ENCODE results near the gene LRRIQ1.

DNA sequence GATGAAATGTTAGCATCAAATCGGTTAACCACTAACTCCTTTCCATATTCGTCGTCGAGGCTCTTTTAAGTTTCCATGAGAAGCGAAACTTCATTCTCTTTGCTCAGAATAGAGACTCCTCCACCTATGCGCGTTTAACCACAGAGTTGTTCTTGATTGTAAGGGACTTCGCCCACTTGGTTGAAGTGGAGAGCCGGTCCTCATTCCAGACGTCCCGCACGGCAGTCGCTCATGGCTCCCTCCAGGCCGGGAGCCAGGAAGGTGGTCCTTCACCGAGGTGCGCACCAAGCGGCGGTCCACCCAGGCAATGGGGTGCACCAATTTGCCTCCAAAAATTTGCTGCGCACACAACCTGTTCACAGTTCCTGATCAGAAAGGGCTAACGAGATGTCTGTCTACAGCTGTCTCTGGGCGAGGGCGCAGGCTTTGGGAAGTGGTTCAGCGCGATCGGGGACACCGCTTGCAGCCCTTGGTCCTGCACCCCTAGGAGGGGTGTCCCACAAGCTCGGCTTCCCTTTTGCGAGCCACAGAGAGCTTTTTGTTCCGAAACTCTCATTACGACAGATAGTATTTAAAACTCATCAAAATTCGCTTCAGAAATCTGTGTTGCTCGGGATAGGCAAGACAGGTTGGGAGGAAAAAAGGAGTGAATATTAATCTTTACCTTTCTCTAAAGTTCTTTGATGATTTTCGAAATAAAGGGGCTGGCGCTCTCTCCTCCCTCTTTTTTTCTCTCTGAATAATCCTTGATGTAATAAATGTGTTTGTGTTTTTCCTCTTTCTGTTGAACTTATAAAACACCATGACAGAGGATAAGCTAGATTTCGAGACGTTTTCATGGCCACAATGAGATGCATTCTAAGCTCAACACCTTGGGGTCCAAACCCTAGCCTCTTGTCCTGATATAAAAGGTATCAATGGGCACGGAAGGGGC, 237.5 kb downstream of the LRRIQ1 start:
- no peak for TF ChIP-seq YY1 (IDR thresholded peaks at IDR 0.05; ENCODE audit: insufficient read depth, insufficient read length)
- TF ChIP-seq SUZ12 (IDR thresholded peaks at IDR 0.05; ENCODE audit: extremely low read depth, insufficient read depth, insufficient read length), result no peak

All from NT2/D1 (cell line).